Liver (tissue), 3 donors: ENCODE results near the gene SLC1A3.

ENCODE experiments used
- FOXA1 ChIP-seq: IDR thresholded peaks from 2 replicates; pipeline ENCODE4 v1.6.1; 2016; ENCODE audit warnings: antibody characterized with exemption
- GABPA ChIP-seq, 2 donors: IDR thresholded peaks in 1 of 2; conservative IDR thresholded peaks in 1 of 2; 2 replicates each; pipeline ENCODE4 v1.6.1; 2016; ENCODE audit warnings: antibody characterized with exemption in 2 of 2, mild to moderate bottlenecking in 1 of 2, moderate library complexity in 1 of 2
- HNF4A ChIP-seq, 2 donors: conservative IDR thresholded peaks; 2 replicates each; pipeline ENCODE4 v1.6.1; 2016; ENCODE audit warnings: antibody characterized with exemption in 2 of 2, mild to moderate bottlenecking in 2 of 2
- JUND ChIP-seq, 2 donors: IDR thresholded peaks; 2 replicates each; pipeline ENCODE4 v1.6.1; 2016; ENCODE audit warnings: antibody characterized with exemption in 2 of 2
- MAX ChIP-seq: IDR thresholded peaks from 2 replicates; pipeline ENCODE4 v1.6.1; 2016; ENCODE audit warnings: antibody characterized with exemption
- RAD21 ChIP-seq, 2 donors: IDR thresholded peaks; 2 replicates each; pipeline ENCODE4 v1.6.1; 2016; ENCODE audit warnings: antibody characterized with exemption in 2 of 2, mild to moderate bottlenecking in 2 of 2
- REST ChIP-seq: IDR thresholded peaks from 2 replicates; pipeline ENCODE4 v1.6.1; 2016; ENCODE audit warnings: antibody characterized with exemption, mild to moderate bottlenecking
- SP1 ChIP-seq: IDR thresholded peaks from 2 replicates; pipeline ENCODE4 v1.6.1; 2018; ENCODE audit warnings: antibody characterized with exemption, mild to moderate bottlenecking
- TAF1 ChIP-seq: conservative IDR thresholded peaks from 2 replicates; pipeline ENCODE4 v1.6.1; 2016; ENCODE audit warnings: antibody characterized with exemption, mild to moderate bottlenecking
- YY1 ChIP-seq: IDR thresholded peaks from 2 replicates; pipeline ENCODE4 v1.6.1; 2016; ENCODE audit warnings: antibody characterized with exemption, mild to moderate bottlenecking
- TF ChIP-seq, protein P1 (sequence below): IDR thresholded peaks from 2 replicates; pipeline ENCODE4 v1.6.1; 2016; ENCODE audit warnings: antibody characterized with exemption
- TF ChIP-seq, protein P2 (sequence below): fragments of 150-350 bp; IDR thresholded peaks from 2 replicates; pipeline ENCODE4 v1.5.1; 2017; ENCODE audit warnings: improper control_type of control experiment, low read depth, low read length; ENCODE audit not compliant: missing input control
- TF ChIP-seq, protein P3 (sequence below): IDR thresholded peaks from 2 replicates; pipeline ENCODE4 v1.6.1; 2016; ENCODE audit warnings: antibody characterized with exemption
- donor health status: healthy.
- donor health status: healthy.

DNA sequence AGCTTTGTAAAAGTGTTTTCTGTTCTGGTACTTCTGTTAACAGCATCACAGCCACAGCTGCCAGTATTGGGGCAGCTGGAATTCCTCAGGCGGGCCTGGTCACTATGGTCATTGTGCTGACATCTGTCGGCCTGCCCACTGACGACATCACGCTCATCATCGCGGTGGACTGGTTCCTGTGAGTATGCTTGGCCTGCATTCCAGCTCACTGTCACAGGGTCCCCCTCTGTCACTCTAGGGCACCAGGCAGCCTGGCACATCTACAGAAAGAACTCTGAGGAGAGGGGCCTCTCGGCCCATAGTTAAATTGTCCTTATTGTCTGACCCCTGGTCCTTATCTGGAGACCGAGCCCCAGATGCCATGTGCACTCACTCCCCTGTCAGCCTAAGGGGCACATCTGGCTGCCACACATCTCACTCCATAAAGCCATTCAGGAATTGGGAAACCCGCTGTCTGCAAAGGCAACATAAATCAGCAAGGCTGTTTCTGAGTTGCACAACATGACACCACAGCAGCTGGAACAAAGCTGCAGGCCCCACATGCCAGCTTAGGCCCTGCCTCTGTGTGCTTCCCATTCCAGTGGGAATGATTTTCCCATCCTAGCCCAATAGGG is 77.5 kb downstream of the SLC1A3 start:
- TF ChIP-seq, protein P1, sequence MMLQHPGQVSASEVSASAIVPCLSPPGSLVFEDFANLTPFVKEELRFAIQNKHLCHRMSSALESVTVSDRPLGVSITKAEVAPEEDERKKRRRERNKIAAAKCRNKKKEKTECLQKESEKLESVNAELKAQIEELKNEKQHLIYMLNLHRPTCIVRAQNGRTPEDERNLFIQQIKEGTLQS = no peak
- TF ChIP-seq, protein P2, sequence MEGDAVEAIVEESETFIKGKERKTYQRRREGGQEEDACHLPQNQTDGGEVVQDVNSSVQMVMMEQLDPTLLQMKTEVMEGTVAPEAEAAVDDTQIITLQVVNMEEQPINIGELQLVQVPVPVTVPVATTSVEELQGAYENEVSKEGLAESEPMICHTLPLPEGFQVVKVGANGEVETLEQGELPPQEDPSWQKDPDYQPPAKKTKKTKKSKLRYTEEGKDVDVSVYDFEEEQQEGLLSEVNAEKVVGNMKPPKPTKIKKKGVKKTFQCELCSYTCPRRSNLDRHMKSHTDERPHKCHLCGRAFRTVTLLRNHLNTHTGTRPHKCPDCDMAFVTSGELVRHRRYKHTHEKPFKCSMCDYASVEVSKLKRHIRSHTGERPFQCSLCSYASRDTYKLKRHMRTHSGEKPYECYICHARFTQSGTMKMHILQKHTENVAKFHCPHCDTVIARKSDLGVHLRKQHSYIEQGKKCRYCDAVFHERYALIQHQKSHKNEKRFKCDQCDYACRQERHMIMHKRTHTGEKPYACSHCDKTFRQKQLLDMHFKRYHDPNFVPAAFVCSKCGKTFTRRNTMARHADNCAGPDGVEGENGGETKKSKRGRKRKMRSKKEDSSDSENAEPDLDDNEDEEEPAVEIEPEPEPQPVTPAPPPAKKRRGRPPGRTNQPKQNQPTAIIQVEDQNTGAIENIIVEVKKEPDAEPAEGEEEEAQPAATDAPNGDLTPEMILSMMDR = no peak
- TF ChIP-seq, protein P3, sequence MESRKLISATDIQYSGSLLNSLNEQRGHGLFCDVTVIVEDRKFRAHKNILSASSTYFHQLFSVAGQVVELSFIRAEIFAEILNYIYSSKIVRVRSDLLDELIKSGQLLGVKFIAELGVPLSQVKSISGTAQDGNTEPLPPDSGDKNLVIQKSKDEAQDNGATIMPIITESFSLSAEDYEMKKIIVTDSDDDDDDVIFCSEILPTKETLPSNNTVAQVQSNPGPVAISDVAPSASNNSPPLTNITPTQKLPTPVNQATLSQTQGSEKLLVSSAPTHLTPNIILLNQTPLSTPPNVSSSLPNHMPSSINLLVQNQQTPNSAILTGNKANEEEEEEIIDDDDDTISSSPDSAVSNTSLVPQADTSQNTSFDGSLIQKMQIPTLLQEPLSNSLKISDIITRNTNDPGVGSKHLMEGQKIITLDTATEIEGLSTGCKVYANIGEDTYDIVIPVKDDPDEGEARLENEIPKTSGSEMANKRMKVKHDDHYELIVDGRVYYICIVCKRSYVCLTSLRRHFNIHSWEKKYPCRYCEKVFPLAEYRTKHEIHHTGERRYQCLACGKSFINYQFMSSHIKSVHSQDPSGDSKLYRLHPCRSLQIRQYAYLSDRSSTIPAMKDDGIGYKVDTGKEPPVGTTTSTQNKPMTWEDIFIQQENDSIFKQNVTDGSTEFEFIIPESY = no peak
- TF ChIP-seq MAX (no peak), REST (no peak), TAF1 (no peak), RAD21 (IDR thresholded peaks at IDR 0.05) (no peak), GABPA (IDR thresholded peaks at IDR 0.05 in 1 of 2, conservative IDR thresholded peaks at IDR 0.05 in 1 of 2) (no peak), FOXA1 (no peak), YY1 (no peak), SP1 (no peak), JUND (IDR thresholded peaks at IDR 0.05) (no peak), HNF4A (conservative IDR thresholded peaks at IDR 0.05) (no peak)
